ENCODE data around the gene MAP3K14. TPM values are rescaled to one million over a fixed set of nuclear protein-coding genes. Genes with fewer than 3 reads are reported as not detected.

MAP3K14 gene
- total RNA-seq, 2 donors from 2014 or later = 6.5 to 9.9 TPM

GRCh38 chr17:45342871-45343526 is 26.2 kb upstream of the MAP3K14 start:
- Histone ChIP-seq H3K27ac (no peak overlapping the region), H3K4me3 (no peak overlapping the region), H3K4me1 (peaks cover 5% of the 10 kb centered on the region), H3K36me3 (replicated peaks in 1 of 2; ENCODE audit: insufficient read depth in 1 of 2, low read depth in 2 of 2) (no peaks in the 10 kb centered on the region), H3K9me3 (no peaks in the 10 kb centered on the region), H3K27me3 (no peaks in the 10 kb centered on the region)
- intact Hi-C loops (cut with DNase I) = no loop called here
- DNase-seq (no peak), ATAC-seq (no peak)
- TF ChIP-seq, protein P1, sequence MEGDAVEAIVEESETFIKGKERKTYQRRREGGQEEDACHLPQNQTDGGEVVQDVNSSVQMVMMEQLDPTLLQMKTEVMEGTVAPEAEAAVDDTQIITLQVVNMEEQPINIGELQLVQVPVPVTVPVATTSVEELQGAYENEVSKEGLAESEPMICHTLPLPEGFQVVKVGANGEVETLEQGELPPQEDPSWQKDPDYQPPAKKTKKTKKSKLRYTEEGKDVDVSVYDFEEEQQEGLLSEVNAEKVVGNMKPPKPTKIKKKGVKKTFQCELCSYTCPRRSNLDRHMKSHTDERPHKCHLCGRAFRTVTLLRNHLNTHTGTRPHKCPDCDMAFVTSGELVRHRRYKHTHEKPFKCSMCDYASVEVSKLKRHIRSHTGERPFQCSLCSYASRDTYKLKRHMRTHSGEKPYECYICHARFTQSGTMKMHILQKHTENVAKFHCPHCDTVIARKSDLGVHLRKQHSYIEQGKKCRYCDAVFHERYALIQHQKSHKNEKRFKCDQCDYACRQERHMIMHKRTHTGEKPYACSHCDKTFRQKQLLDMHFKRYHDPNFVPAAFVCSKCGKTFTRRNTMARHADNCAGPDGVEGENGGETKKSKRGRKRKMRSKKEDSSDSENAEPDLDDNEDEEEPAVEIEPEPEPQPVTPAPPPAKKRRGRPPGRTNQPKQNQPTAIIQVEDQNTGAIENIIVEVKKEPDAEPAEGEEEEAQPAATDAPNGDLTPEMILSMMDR (IDR thresholded peaks at IDR 0.05) = no peak
- no peak for TF ChIP-seq POLR2A (IDR thresholded peaks at IDR 0.05)
- WGBS, 2 donors = 88 to 91% methylated on average over 4 of the region's 4 CpGs

DNA sequence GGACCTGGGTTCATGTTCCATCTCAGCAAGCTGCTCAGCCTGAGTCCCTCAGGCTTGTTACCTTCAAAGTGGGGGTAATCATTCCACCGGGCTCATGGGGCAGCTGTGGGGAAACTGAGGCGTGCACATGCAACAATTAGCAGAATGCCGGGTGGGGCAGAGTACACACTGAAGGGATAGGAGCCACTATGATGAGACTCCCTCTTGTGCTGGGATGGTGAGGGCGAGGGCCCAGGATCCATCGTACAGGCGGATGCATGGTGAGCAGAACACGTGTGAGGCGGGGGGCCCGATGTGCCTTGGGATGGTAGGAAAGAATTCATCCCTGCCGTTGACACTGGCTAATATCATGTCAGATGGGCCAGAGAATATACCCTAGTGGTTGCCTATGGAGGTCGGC is 25.5 kb upstream of the MAP3K14 start:
- H3K36me3 ChIP-seq (replicated peaks in 1 of 2; ENCODE audit: insufficient read depth in 1 of 2, low read depth in 2 of 2) = no peaks in the 10 kb centered on the region
- ATAC-seq (no peak), DNase-seq (no peak)
- no peaks in the 10 kb centered on the region for H3K9me3 ChIP-seq
- intact Hi-C loops (cut with DNase I) = no loop called here
- no peaks in the 10 kb centered on the region for H3K27me3 ChIP-seq
- H3K4me3 ChIP-seq = no peak overlapping the region
- no peak overlapping the region for H3K27ac ChIP-seq
- 74 to 79% methylated on average over 11 of the region's 11 CpGs for WGBS, 2 donors
- TF ChIP-seq, protein P1 (IDR thresholded peaks at IDR 0.05) = no peak
- TF ChIP-seq POLR2A (IDR thresholded peaks at IDR 0.05) = no peak
- H3K4me1 ChIP-seq = peaks cover 5% of the 10 kb centered on the region

DNA sequence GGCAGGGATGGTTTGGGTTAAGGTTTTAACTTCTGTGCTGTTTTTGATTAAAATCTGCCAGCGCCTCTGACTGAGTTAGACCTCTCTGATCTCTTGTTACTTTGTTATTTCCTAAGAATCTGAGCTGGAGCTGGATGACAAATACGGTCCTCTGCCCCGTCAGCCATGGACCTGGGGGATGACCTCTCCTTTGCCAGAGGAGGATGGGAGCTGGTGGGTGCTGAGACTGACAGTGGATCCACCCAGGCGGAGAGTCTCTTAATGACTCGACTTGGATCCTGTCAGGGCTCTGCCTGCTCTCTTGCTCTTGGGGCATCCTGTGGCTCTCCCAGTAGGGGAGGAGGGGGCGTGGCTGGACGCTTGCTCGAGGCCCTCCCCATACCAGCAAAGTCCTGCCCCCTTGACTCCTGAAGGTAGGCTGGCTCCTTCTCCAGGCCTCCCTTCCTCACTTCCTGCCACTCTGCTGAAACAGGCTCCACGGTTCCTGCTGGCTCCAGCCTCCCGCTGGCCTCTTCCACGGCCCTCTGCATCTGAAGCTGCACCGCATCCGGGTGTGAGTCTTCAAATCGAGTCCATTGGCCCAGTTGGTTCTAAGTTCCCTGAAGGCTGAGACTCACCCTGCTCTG is 24.8 kb upstream of the MAP3K14 start:
- H3K36me3 ChIP-seq (replicated peaks in 1 of 2; ENCODE audit: insufficient read depth in 1 of 2, low read depth in 2 of 2) = no peaks in the 10 kb centered on the region
- no peak overlapping the region for H3K27ac ChIP-seq
- WGBS, 2 donors = 71 to 77% methylated on average over 9 to 14 of the region's 14 CpGs
- H3K4me1 ChIP-seq = peaks cover 5% of the 10 kb centered on the region
- H3K4me3 ChIP-seq = no peak overlapping the region
- DNase-seq = peak in 3 of 4 donors; percentile 21 to 37 (median 27)
- TF ChIP-seq, protein P1 (IDR thresholded peaks at IDR 0.05) = no peak
- no peak for TF ChIP-seq POLR2A (IDR thresholded peaks at IDR 0.05)
- ATAC-seq = peak; percentile 51
- no peaks in the 10 kb centered on the region for H3K27me3 ChIP-seq
- no peaks in the 10 kb centered on the region for H3K9me3 ChIP-seq
- intact Hi-C loops (cut with DNase I) = no loop called here

DNA sequence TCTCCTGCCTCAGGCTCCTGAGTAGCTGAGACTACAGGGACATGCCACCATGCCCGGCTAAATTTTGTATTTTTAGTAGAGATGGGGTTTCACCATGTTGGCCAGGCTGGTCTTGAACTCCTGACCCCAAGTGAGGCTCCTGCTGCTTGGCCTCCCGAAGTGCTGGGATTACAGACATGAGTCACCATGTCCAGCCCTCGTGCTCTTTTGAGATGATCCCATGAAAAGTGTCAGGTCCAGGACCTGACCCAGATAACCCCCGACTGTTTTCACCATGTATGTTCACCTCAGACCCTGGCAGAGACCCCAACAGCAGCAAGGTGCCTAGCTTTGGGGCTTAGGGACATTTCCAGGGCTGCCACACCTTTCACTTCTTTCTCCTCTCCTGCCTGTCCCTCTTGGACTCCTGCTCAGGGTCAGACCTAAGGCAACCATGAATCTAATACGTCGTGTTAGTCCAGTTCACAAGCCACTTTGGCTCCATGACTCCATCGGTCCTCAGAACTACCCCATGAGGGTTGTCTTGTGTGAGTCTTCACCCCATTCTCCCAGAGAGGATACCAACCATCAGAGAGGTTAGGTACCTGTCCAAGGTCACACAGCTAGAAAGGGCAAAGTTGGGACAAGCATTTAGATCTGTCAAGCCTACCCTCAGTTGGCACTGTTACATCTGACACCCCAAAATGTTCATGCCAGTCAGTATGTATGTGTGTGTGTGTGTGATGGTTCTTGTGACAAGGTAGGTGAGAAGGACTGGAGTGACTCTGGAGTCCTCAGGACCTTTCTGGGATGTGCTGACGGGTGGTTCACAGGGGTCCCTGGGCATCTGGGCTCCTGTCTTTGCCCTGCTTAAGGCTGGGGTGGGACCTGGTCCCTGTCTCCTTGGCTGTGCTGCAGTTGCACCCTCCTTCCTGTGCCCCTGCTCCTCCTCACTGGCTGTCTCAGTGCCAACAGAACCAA is 23.1 kb upstream of the MAP3K14 start:
- WGBS, 2 donors = 74 to 87% methylated on average over 8 of the region's 8 CpGs

More for the DNA sequence above, 23.1 kb upstream of the MAP3K14 start:
- no peaks in the 10 kb centered on the region for H3K4me1 ChIP-seq
- intact Hi-C loops (cut with DNase I) = no loop called here
- no peak overlapping the region for H3K27ac ChIP-seq
- H3K9me3 ChIP-seq = no peaks in the 10 kb centered on the region
- TF ChIP-seq POLR2A (IDR thresholded peaks at IDR 0.05) = no peak
- TF ChIP-seq, protein P1 (IDR thresholded peaks at IDR 0.05) = no peak
- no peaks in the 10 kb centered on the region for H3K36me3 ChIP-seq (replicated peaks in 1 of 2; ENCODE audit: insufficient read depth in 1 of 2, low read depth in 2 of 2)
- H3K4me3 ChIP-seq = no peak overlapping the region
- DNase-seq (no peak), ATAC-seq (no peak)
- no peaks in the 10 kb centered on the region for H3K27me3 ChIP-seq
